HG02759 (cell line): ENCODE results near the gene LRRC32.

Source experiments
- ATAC-seq: cut with Tn5 transposase; IDR thresholded peaks from one replicate; pipeline ENCODE4 v1.9.1; 2021; ENCODE audit warnings: mild to moderate bottlenecking, moderate library complexity; ENCODE audit not compliant: unreplicated experiment

The LRRC32 gene

DNA sequence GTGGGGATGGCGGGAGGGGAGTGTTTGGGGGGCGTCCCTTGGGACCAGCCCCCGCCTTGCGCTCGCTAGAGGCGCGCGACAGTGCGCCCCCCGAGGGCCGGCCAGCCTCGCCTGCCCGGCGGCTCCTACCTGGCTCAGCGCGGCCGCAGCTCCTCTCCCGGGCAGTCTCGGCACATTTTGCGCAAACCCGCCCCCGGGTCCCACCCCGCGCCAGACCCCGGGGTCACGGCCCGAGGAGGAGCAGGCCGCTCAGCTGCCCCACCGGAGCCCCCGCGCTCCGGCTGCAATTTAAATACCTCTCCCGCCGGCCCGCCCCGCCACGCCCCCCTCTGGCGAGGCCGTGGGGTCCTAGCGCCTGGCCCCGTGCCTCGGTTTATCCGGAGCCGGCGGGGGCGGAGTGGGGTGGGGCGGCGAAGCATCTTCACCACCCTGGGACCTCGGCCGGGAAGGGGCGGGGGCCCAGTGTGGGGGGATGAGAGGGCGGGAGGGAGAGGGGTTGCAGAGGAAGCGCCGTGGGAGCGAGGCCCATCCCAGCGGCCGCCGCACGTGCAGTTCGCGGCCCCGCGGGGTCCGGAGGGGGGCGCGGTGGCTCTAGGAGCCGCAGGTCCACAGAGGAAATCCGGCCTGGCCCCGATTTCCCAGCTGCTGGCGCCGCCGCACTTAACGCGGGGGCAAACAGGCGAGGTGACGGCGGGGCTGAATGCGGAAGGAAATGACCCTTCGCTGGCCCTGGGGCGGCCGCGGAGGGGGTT, at the start of gene LRRC32:
Gene LRRC32, minus strand, starts transcription at position 263 of the 752 bp plus-strand sequence. CDS start 4,793 bp downstream, outside the sequence.
- no peak for ATAC-seq

DNA sequence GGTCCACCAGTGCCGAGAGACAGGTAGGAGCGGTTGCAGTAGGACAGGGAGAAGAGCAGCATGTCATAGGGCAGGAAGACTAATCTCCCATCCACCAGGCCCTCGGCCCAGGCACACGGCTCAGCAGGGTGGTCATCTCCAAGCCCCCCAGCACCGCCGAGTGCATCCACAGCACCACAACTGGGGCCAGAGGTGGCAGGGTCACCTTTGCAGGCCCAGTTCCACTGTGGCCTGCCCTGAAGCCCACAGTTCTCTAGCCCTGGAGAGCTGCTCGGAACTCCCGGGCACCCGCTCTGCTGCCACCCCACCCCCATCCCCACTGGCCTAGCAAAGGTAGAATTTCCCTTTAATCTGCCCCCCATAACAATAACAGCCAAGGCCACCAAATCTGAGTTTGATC, 49.1 kb upstream of the LRRC32 start:
- ATAC-seq = no peak

- no peak for ATAC-seq
Measured at GRCh38 chr11:76719281-76719680, 48.7 kb upstream of the LRRC32 start.

DNA sequence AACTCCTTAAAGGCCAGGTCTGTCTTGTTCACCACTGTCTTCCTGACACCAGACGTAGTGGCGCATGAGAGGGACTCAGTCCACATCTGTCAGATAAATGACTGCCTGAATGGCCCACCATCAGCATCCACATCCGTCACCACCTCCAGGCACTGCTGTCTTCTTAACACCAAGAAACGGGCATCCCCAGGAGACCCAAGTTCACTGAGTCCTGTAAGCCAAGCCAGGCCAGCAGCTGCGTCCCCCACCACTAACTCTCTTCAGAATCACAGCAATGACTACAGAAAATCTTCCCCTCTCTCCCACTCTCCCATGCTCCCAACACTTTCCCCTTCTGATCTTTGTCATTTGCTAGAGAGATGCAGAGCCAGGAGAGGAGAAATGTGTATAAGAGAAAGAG, 47.3 kb upstream of the LRRC32 start:
- ATAC-seq = no peak

DNA sequence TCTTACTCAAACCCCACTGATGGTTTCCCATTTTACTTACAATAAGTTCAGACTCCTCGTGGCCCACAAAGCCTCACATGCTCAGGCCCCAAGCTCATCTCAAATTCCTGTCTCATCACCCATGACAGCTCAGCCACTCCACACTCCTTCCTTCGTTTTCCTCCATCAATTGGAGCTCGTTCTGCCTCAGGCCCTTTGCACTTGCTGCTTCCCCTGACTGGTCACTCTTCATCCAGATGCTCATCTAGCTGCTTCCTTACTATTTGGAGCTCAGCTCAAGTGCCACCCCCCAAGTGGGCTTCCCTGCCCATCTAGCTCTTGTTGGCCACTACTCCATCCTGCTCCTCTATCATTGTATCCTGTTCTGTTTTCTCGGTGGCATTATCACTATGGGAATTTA, 46.8 kb upstream of the LRRC32 start:
- no peak for ATAC-seq

DNA sequence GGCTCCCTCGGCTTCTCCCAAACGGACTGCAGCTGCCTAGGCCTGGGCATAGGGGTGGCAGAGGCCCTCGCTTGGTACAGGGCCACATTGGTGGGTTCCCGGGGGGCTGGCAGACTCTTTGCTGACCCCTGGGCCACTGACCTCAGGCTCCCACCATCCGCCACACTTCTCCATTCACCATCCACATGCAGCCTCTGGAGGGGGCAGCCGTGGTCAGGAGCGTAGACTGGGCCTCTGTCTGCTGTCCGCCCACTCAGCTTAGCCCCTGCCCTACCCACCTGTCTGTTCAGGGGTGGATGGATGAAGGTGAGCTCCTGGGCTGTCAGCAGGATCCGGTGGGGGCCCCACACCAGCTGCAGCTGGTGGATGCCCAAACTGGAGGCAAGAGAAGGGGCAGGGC, 45.7 kb upstream of the LRRC32 start:
- no peak for ATAC-seq

DNA sequence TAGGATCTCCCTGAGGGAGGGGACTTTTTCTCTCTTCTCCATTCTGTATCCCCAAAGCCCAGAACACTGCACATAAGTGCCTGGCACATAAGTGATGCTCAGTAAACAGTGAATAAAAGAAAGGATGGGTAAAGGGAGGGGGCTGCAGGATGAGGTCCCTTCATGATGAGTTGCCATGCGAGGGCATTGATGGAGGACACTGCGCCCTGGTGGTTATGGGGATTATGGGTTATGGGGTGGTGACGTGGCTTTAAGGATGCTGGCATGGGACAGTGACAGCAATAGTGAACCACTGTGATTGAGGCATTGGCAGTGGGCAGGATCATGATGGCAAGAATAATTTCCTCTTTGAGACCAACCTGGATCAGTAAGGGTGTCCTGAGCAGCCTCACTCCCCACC, 43.9 kb upstream of the LRRC32 start:
- ATAC-seq = no peak

DNA sequence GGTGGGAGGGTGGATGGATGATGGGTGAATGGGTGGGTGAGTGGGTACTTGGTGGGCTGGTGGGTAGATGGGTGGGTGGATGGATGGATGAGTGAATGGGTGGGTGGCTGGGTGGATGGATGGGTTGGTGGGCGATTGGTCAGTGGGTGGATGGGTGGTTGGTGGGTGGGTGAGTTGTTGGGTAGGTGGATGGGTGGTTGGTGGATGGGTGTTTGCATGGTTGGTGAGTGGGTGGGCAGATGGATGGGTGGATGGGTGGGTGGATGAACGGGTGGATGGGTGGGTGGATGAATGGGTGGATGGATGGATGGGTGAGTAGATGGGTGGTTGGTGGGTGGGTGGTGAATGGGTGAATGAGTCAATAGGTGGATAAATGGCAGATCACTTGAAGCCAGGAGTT, 43.0 kb upstream of the LRRC32 start:
- no peak for ATAC-seq

- no peak for ATAC-seq
Measured at GRCh38 chr11:76712125-76712524, 41.6 kb upstream of the LRRC32 start.

DNA sequence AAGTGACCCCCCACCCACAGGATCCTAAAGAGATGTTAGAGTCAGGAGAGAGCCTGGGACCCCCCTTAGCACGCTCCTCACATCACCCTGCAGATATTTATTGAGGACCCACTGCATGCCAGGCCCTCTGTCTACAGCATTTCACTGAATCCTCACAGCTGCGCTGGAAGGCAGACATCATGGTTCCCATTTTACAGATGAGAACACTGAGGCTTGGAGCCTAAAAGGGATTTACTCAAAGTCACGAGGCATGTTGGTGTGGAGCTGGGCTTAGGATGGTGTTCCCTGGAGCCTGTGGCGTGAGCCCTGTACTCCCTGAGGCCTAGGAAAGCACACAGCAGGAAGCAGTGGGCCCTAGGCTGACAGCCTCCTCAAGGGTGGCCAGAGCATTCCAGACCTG, 39.2 kb upstream of the LRRC32 start:
- no peak for ATAC-seq

- ATAC-seq = no peak
Measured at GRCh38 chr11:76708972-76709660, 38.6 kb upstream of the LRRC32 start.

DNA sequence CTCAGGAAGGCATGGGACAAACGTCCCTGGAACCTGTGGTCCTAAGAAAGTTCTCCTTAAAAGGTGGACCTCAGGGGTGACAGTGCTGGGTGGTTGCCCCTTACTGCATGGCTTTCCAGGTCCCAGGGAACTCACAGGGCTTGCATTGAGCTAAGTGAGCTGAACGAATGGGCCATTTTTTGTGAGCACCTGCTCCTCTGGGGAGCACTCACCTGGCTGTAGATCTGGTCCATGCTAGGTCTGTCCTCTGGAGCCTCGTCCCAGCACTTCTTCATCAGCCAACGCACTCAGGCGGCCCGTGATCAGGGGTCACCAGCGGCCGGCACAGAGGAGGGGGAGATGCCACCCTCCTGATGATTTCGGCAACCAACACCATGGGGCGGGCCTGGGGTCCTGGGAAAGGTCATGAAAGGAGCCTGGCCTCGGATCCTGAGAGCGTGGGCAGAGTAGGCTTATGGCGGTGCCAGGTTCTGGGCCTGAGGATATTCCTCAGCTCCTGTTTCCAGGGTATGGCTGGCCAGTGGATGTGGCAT, 36.8 kb upstream of the LRRC32 start:
- no peak for ATAC-seq

GRCh38 chr11:76706667-76707066, 36.1 kb upstream of the LRRC32 start:
- ATAC-seq = no peak

- no peak for ATAC-seq
Measured at GRCh38 chr11:76705826-76706225, 35.3 kb upstream of the LRRC32 start.

- no peak for ATAC-seq
Measured at GRCh38 chr11:76704171-76704948, 33.8 kb upstream of the LRRC32 start.

DNA sequence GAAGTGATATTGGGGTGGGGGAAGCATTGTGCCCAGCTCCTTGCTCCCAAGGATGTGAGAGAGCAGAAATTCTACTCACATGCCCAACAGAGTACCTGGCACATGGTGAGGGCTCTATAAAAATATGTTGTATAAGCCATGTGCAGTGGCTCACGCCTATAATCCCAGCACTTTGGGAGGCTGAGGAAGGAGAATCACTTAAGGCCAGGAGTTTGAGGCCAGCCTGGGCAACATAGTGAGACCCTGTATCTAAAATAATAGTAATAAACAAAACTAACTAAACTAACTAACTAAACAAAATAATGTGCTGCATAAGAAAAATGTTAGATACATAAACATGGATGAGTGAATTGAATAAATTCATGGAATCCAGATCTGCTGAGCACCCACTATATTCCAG, 33.2 kb upstream of the LRRC32 start:
- no peak for ATAC-seq

- no peak for ATAC-seq
Measured at GRCh38 chr11:76702336-76703128, 32.0 kb upstream of the LRRC32 start.

GRCh38 chr11:76701294-76702040, 30.9 kb upstream of the LRRC32 start:
- no peak for ATAC-seq

- ATAC-seq = no peak
Measured at GRCh38 chr11:76700177-76701100, 29.9 kb upstream of the LRRC32 start.
